ENCODE data around the gene IQCM.

IQCM gene

GRCh38 chr4:149574971-149575370, 240.7 kb downstream of the IQCM start (continued):
- TF ChIP-seq ZFP3 (tag by site-specific recombination; IDR thresholded peaks at IDR 0.05; ENCODE audit: low read depth) = no peak

- ChIA-PET POLR2A (no interaction called here), CTCF (no interaction called here)
- Histone ChIP-seq H3K4me1 (ENCODE audit: control insufficient read depth, insufficient read depth, low read length) (no peaks in the 10 kb centered on the region), H3K9me3 (ENCODE audit: control insufficient read depth, insufficient read depth, low read depth, low read length) (no peaks in the 10 kb centered on the region), H3K36me3 (ENCODE audit: control insufficient read depth in 2 of 2, insufficient read depth in 1 of 2, low read length in 2 of 2) (no peaks in the 10 kb centered on the region), H3K4me3 (ENCODE audit: low read depth, low read length) (no peak overlapping the region), H3K27ac (ENCODE audit: extremely low read depth, low read depth, low read length) (no peak overlapping the region)
- TF ChIP-seq ZFHX2 (tag by site-specific recombination; conservative IDR thresholded peaks at IDR 0.05) (no peak), ZNF223 (tag by site-specific recombination; IDR thresholded peaks at IDR 0.05) (no peak), ZNF433 (tag by site-specific recombination; IDR thresholded peaks at IDR 0.05; ENCODE audit: low read depth) (no peak), ZNF174 (tag by site-specific recombination; IDR thresholded peaks at IDR 0.05) (no peak), ZSCAN5A (tag by site-specific recombination; IDR thresholded peaks at IDR 0.05) (no peak), ZNF510 (tag by site-specific recombination; IDR thresholded peaks at IDR 0.05; ENCODE audit: insufficient replicate concordance) (no peak), ZSCAN18 (tag by site-specific recombination; IDR thresholded peaks at IDR 0.05) (no peak), ZSCAN23 (tag by site-specific recombination; IDR thresholded peaks at IDR 0.05) (no peak), ZNF214 (tag by site-specific recombination; IDR thresholded peaks at IDR 0.05; ENCODE audit: borderline replicate concordance) (no peak), ZNF658 (tag by site-specific recombination; IDR thresholded peaks at IDR 0.05) (no peak), ZBTB6 (tag by site-specific recombination; IDR thresholded peaks at IDR 0.05) (no peak), ZNF16 (tag by site-specific recombination; IDR thresholded peaks at IDR 0.05; ENCODE audit: low read depth) (no peak), ZSCAN30 (tag by site-specific recombination; IDR thresholded peaks at IDR 0.05) (no peak), GFI1B (tag by site-specific recombination; IDR thresholded peaks at IDR 0.05) (no peak), ZBTB11 (tag by site-specific recombination; conservative IDR thresholded peaks at IDR 0.05; ENCODE audit: low read depth) (no peak), GLI2 (tag by site-specific recombination; IDR thresholded peaks at IDR 0.05; ENCODE audit: borderline replicate concordance, low read depth) (no peak), ZFP41 (tag by site-specific recombination; IDR thresholded peaks at IDR 0.05; ENCODE audit: borderline replicate concordance) (no peak), ZNF10 (tag by site-specific recombination; IDR thresholded peaks at IDR 0.05) (no peak), CTCF (tag by site-specific recombination; IDR thresholded peaks at IDR 0.05) (no peak), ZNF140 (tag by site-specific recombination; IDR thresholded peaks at IDR 0.05) (no peak)
These were observed 242.9 kb downstream of the IQCM start for GRCh38 chr4:149572716-149573115.
